HG03108 (cell line): Measurements from ENCODE around the gene TMTC4.

Experiments used
- ATAC-seq: cut with Tn5 transposase; IDR thresholded peaks from one replicate; pipeline ENCODE4 v1.9.1; 2021; ENCODE audit warnings: moderate library complexity; ENCODE audit not compliant: unreplicated experiment

The TMTC4 gene

DNA sequence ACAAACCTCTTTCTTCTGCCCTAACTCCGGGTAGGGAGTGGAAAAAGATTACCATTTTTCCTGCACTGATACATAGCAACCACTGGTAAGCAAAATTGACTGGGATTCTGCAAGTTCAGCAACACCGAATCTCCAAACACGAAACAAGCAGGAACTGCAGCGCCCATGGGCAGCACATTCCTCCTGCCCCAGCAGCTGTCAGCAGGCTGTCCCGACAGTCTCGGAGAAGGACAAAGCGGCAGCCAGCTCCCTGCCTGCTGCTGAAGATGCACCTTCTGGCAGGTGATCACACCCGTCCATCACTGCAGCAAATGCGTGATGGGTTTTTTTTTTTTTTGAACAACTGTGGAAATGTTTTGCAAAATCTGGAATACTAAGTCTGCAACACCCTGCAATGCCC is 6.7 kb downstream of the TMTC4 start:
- no peak for ATAC-seq

DNA sequence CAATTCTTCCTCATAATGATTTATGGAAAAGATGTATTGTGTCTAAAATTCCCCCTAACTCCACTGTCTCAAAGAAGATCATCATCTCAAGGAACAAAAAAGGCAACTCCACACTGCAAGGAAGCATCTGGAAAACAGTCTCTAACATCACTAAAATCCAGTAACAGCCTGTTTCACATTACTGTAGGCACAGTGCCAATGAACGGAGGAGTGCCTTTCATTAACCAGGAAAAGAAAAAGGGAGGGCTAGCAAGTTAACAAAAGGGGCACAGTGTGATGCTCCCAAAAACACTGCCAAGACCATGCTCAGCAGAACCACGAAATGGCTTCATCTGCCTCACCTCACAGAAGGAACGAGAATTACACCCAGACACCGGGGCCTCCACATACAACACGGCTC is 8.5 kb downstream of the TMTC4 start:
- no peak for ATAC-seq

- ATAC-seq: no peak
Measured at GRCh38 chr13:100665403-100665802, 9.2 kb downstream of the TMTC4 start.

- ATAC-seq: no peak
Measured at GRCh38 chr13:100664171-100664900, 10.3 kb downstream of the TMTC4 start.

DNA sequence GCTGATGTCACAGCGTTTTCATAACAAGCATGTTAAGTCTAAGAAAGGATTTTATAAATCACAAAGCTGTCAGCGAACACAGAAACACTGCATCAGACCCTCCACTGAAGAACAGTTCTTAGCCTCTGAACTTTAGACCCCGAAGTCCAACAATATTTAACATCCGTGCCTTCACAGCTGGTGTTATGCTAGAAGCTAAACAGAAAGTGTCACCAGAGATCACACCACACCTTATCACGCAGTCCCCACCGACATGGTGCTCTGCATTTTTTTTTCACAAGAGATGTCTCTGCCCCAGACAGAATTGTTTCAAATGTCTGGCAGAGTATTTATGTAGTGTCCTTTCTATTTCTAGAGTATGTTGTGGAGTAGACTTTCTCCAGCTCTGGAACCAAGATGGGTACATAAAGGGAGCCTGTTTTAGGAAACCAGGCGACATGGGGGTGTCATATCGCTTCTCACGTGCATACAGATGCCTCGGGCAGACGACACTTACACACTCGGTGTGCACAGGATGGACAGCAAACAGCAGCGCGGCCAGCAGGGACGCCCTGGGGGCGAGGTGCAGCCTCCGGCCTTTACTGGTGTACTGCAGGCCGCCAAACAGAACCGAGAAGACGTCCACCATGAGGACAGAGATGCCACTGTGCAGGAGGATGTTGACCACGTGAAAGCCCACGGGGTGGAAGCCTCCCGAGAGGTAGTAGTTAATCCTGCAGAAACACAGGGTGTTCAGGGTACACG is 12.0 kb downstream of the TMTC4 start:
- no peak for ATAC-seq

GRCh38 chr13:100660761-100661160 is 13.8 kb downstream of the TMTC4 start:
- ATAC-seq: no peak

- ATAC-seq: no peak
Measured at GRCh38 chr13:100659578-100659977, 15.0 kb downstream of the TMTC4 start.

DNA sequence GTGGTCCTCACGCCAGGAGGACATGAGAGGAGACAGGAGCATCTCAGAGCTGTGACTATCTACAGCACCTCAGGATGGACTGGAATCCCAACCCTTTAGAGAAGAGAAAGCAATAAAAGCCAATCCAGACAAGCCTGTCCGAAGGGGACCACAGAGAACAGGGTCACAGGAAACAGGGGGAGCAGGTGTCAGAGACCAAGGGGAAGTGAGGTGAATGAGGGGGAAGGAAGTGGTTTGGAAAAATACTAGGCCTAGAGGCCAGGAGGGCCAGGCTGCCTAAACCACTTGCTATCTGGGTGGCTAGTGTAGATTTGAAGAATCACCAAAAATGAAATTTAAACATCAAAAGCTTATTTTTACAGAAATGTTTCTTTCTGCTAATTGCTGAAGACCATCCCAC is 16.2 kb downstream of the TMTC4 start:
- peak; percentile 59 for ATAC-seq

DNA sequence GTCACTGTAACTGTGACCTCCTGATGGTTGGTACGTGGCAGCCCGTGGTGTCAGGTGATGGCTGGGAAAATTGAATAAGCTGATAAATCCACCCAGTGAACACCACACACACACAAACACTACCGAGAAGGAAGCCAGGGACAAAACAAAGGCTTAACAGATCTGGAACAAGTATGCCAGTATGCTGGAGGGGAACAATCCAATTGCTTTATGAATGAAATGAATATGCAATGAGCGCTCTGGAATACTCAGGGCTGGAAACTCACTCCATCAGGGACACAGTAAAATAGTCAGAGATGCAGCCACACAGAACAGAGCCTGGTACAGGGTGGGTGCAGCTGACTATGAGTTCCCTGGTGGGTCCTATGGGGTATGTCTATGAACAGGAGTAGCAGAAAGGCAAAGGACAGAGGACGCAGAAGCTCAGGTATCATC is 16.7 kb downstream of the TMTC4 start:
- no peak for ATAC-seq

DNA sequence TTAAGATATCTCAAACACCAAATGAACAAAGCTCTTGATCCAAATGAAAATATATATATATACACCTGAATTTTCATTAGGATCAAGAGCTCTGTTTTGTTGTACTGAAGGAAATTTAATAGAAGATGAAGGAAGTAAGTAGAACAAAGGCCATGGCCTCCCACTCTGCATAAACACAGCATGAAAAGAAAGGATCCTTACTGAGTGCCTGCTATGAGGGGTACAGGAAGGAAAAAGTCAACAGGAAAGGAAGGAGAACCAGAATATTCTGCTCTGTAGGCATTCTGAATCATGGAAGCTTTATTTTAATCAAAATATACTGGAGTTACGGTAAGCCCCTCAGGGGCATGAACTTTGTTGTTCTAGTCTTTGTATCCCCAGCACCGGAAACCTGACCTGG is 22.1 kb downstream of the TMTC4 start:
- ATAC-seq: no peak

DNA sequence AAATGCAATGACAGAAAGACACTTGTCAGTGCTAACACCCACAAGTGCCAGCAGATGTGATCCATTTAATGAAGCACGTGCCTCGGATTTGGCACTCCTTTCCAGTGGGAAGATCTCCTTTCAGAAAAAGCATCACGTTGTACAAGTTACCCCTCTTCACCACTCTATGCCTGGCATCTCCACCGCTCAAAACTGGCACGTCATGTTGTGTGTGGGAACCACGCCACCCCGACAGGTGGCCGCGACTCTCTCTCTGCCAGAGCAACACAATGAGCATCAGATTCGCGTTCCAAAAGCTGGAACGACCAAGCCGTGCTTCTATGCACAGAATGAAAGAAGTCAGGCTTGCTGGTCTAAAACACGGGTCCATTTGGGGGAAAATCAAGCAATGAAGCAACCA is 24.3 kb downstream of the TMTC4 start:
- ATAC-seq: no peak

GRCh38 chr13:100648354-100648753 is 26.2 kb downstream of the TMTC4 start:
- ATAC-seq: no peak

DNA sequence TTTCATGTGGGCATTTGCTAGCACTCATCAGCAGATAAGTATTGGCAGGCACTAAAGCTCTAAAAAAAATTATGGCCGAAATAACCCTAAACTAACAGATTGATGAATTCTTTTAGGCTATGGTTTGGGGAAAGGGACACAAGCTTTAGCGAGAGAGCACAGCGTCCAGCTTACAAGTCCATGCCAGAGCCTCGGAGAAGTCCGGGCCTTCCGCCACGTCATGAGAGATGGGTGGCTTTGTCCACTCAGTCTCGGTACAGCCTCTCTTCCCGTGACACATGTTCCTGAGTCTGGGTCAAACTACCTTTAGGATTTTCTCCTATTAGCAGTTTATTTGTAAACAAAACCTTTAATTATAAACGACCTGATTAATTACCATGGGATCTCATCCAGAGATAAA is 27.7 kb downstream of the TMTC4 start:
- ATAC-seq: no peak

GRCh38 chr13:100646030-100646673 is 28.4 kb downstream of the TMTC4 start:
- no peak for ATAC-seq

DNA sequence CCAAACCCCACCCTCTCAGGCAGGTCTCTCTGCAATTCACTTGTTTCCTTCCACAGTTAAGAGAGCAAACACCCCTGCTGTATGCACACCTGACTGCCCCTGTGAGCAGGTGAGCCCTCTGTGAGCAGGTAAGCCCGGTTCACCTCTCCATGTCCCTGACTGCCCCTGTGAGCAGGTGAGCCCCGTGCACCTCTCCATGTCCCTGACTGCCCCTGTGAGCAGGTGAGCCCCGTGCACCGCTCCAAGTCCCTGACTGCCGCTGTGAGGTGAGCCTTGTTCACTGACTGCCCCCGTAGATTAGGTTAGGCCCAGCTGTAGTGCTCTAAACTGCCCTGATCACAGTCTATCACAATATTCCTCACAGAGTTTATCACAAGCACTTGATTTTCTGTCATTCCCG is 29.2 kb downstream of the TMTC4 start:
- ATAC-seq: no peak

DNA sequence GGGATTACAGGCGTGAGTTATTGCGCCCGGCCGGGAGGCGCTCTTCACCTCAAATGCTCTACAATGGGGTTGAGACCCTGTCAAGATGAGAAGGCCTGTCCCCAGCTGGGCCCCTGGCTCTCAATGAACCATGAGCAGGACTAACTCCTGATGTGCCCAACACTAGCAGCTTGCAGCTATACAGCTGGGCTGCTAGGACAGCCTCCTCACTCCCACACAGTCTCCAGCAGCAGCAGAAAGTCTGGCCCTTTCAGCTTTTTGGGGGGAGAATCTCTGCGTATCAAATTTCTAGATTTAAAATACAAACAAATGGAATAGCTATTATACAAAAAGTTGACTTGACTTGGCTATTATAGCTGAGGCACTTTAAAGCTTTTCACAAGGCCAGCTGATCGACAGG is 30.2 kb downstream of the TMTC4 start:
- ATAC-seq: no peak

- ATAC-seq: no peak
Measured at GRCh38 chr13:100637796-100638195, 36.8 kb downstream of the TMTC4 start.

GRCh38 chr13:100637380-100637779 is 37.2 kb downstream of the TMTC4 start:
- no peak for ATAC-seq

- ATAC-seq: no peak
Measured at GRCh38 chr13:100636441-100636840, 38.2 kb downstream of the TMTC4 start.

- ATAC-seq: no peak
Measured at GRCh38 chr13:100636004-100636403, 38.6 kb downstream of the TMTC4 start.

DNA sequence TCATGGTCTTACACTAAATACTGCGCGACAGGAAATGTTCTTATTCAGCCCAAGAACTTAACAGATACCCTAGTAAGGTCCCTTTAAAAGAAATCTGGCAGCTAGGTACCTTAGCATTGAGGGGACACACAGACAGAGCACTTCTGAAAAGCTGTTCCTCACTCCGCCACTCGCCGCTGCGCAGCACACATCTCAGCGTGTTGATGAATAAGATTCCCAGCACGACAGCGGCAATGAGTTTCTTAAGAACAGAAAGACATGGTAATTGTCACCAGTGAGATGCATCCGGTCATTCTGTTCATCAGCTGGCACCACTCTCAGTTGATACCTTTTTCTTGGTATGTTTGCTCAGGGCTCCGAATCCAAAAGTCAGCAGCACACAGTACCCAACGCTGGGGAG is 39.9 kb downstream of the TMTC4 start:
- no peak for ATAC-seq

DNA sequence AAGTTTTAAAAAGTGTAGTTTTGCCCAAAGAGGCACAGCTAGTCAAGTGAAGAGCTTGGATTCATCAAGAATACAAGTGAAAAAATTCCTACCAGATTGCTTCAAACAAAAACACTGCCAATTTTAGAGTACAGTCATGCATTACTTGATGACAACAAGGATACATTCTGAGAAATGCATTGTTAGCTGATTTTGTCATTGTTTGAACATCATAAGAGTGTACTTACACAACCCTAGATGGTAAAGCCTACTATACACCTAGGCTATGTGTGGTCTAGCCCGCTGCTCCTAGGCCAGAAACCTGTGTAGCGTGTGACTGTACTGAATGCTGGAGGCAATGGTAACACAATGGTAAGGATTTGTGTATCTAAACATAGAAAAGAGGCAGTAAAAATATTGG is 41.1 kb downstream of the TMTC4 start:
- ATAC-seq: no peak
